HCT116 (cell line): ENCODE measurements around the gene SPTBN1. TPM values are rescaled to one million over a fixed set of nuclear protein-coding genes. Genes with fewer than 3 reads are reported as not detected.

Source experiments
- ATAC-seq: fragments of 200-7000 bp; cut with Tn5 transposase; 2 replicates; pipeline ENCODE4 v1.9.1; 2020; ENCODE audit warnings: mild to moderate bottlenecking, moderate library complexity
- BruUV-seq: library from RNA; stranded (reverse); fragments of 400-500 nt; replicated peaks from 2 replicates; lab custom pipeline; 2021; lab: Mats Ljungman, UMichigan
- CTCF ChIA-PET: fragments of 300-600 bp; sonication (Branson Sonifier 250); formaldehyde crosslinking; loops from one replicate; lab custom pipeline; 2021; ENCODE audit warnings: antibody characterized with exemption; lab: Charles Lee
- POLR2A ChIA-PET: fragments of 300-600, 350-600 bp; sonication (Branson Sonifier 250); formaldehyde crosslinking; loops from one replicate; lab custom pipeline; 2021; ENCODE audit warnings: antibody characterized with exemption; lab: Charles Lee
- RAD21 ChIA-PET, 2 experiments: fragments of 300-600 bp; sonication (Branson Sonifier 250); formaldehyde crosslinking; loops; one replicate each; lab custom pipeline; 2023; ENCODE audit warnings: low total read pairs in 2 of 2; ENCODE audit not compliant: uncharacterized antibody in 2 of 2, unreplicated experiment in 2 of 2, low non-redundant PET in 1 of 2; lab: Charles Lee
- DNase-seq: peaks from one replicate; pipeline ENCODE4 v3.0.0-alpha.2; 2010; ENCODE audit warnings: low read depth, low spot score
- H2AFZ ChIP-seq: fragments of 200-600 bp; shearing (Covaris generic), sonication (generic); 2 replicates; pipeline ENCODE4 v1.6.1; 2017; ENCODE audit warnings: low read depth, mixed run types, mixed read lengths, antibody characterized with exemption, low read length; ENCODE audit not compliant: poor library complexity, severe bottlenecking
- H3K27ac ChIP-seq: 2 replicates; pipeline ENCODE4 v1.5.1; 2012; ENCODE audit warnings: low read depth, low read length
- H3K27me3 ChIP-seq: fragments of 200-600 bp; sonication (generic); 2 replicates; pipeline ENCODE4 v1.6.1; 2016; ENCODE audit warnings: mixed run types, low read length, mixed read lengths; ENCODE audit not compliant: insufficient read depth
- H3K36me3 ChIP-seq, 2 experiments: fragments of 200-500 bp in 1 of 2; fragments of 200-600 bp in 1 of 2; sonication (Bioruptor generic) in 1 of 2; sonication (generic) in 1 of 2; 2 replicates each; pipeline versions ENCODE4 v1.5.1 to v1.6.1; 2014 to 2016; ENCODE audit warnings: low read length in 2 of 2, inconsistent platforms in 1 of 2, mixed read lengths in 1 of 2, mixed run types in 1 of 2; ENCODE audit not compliant: insufficient read depth in 2 of 2, control insufficient read depth in 1 of 2
- H3K4me1 ChIP-seq, 2 experiments: fragments of 200-600 bp in 1 of 2; sonication (generic) in 1 of 2; 2 replicates each; pipeline versions ENCODE4 v1.5.1 to v1.6.1; 2012 to 2017; ENCODE audit warnings: low read length in 2 of 2, inconsistent platforms in 1 of 2, mild to moderate bottlenecking in 1 of 2, mixed read lengths in 1 of 2, mixed run types in 1 of 2, moderate library complexity in 1 of 2; ENCODE audit not compliant: insufficient read depth in 2 of 2, control insufficient read depth in 1 of 2
- H3K4me2 ChIP-seq: fragments of 200-600 bp; sonication (generic); 2 replicates; pipeline ENCODE4 v1.6.1; 2017; ENCODE audit warnings: mixed run types, low read length, mixed read lengths
- H3K4me3 ChIP-seq, 2 experiments: fragments of 200-600 bp in 1 of 2; sonication (generic) in 1 of 2; replicated peaks in 1 of 2; 2 replicates each; pipeline ENCODE4 v1.5.1; 2011 to 2016; ENCODE audit warnings: low read length in 2 of 2, control low read depth in 1 of 2, low read depth in 1 of 2, mild to moderate bottlenecking in 1 of 2, mixed read lengths in 1 of 2, mixed run types in 1 of 2
- H3K79me2 ChIP-seq: fragments of 200-600 bp; sonication (generic); 2 replicates; pipeline ENCODE4 v1.6.1; 2017; ENCODE audit warnings: mild to moderate bottlenecking, mixed run types, low read length, moderate library complexity, mixed read lengths; ENCODE audit not compliant: insufficient read depth
- H3K9ac ChIP-seq: fragments of 200-600 bp; sonication (generic); 2 replicates; pipeline ENCODE4 v1.6.1; 2016; ENCODE audit warnings: low read length, mixed read lengths
- H3K9me2 ChIP-seq: fragments of 200-600 bp; sonication (generic), shearing (Covaris generic); 2 replicates; pipeline ENCODE4 v1.6.1; 2017; ENCODE audit warnings: mixed run types, mild to moderate bottlenecking, moderate library complexity; ENCODE audit not compliant: insufficient read depth
- H3K9me3 ChIP-seq, 2 experiments: fragments of 200-500 bp in 1 of 2; fragments of 200-600 bp in 1 of 2; sonication (Bioruptor generic) in 1 of 2; sonication (generic) in 1 of 2; 2 replicates each; pipeline ENCODE4 v1.6.1; 2014 to 2017; ENCODE audit warnings: low read length in 2 of 2, mixed read lengths in 2 of 2, inconsistent platforms in 1 of 2, low read depth in 1 of 2, mild to moderate bottlenecking in 1 of 2, mixed run types in 1 of 2, moderate library complexity in 1 of 2; ENCODE audit not compliant: control insufficient read depth in 1 of 2, insufficient read depth in 1 of 2
- H4K20me1 ChIP-seq: fragments of 200-600 bp; sonication (generic), shearing (Covaris generic); 2 replicates; pipeline ENCODE4 v1.6.1; 2017; ENCODE audit warnings: mixed run types, mild to moderate bottlenecking, moderate library complexity; ENCODE audit not compliant: insufficient read depth
- CBX3 ChIP-seq: IDR thresholded peaks from 2 replicates; pipeline ENCODE4 v1.6.1; 2012; ENCODE audit warnings: low read depth
- CEBPB ChIP-seq: IDR thresholded peaks from 2 replicates; pipeline ENCODE4 v1.6.1; 2012; ENCODE audit warnings: low read depth
- EGR1 ChIP-seq: IDR thresholded peaks from 2 replicates; pipeline ENCODE4 v1.6.1; 2012; ENCODE audit warnings: low read depth
- ELF1 ChIP-seq: IDR thresholded peaks from 2 replicates; pipeline ENCODE4 v1.6.1; 2012; ENCODE audit warnings: low read depth, borderline replicate concordance
- EZH2 ChIP-seq: fragments of 200-600 bp; sonication (generic); IDR thresholded peaks from 2 replicates; pipeline ENCODE4 v1.6.1; 2017; ENCODE audit warnings: antibody characterized with exemption, mixed run types
- EZH2phosphoT487 ChIP-seq: fragments of 200-600 bp; IDR thresholded peaks from 2 replicates; pipeline ENCODE4 v1.6.1; 2018; ENCODE audit warnings: antibody characterized with exemption, borderline replicate concordance
- FOSL1 ChIP-seq: IDR thresholded peaks from 2 replicates; pipeline ENCODE4 v1.6.1; 2012; ENCODE audit warnings: low read depth
- JUND ChIP-seq: IDR thresholded peaks from 2 replicates; pipeline ENCODE4 v1.6.1; 2012
- POLR2A ChIP-seq: IDR thresholded peaks from 2 replicates; pipeline ENCODE4 v1.7.0; 2011; ENCODE audit warnings: borderline replicate concordance; ENCODE audit not compliant: insufficient read depth, insufficient read length; ENCODE audit errors: extremely low read depth
- POLR2AphosphoS5 ChIP-seq: IDR thresholded peaks from 2 replicates; pipeline ENCODE4 v1.6.1; 2011; ENCODE audit warnings: mild to moderate bottlenecking, low read depth, low read length, moderate library complexity
- RAD21 ChIP-seq: IDR thresholded peaks from 2 replicates; pipeline ENCODE4 v1.6.1; 2012; ENCODE audit warnings: low read depth, mild to moderate bottlenecking
- SIN3A ChIP-seq: IDR thresholded peaks from 2 replicates; pipeline ENCODE4 v1.6.1; 2012; ENCODE audit warnings: low read depth
- SP1 ChIP-seq: IDR thresholded peaks from 2 replicates; pipeline ENCODE4 v1.6.1; 2012; ENCODE audit warnings: low read depth
- SRF ChIP-seq: IDR thresholded peaks from 2 replicates; pipeline ENCODE4 v1.6.1; 2012; ENCODE audit warnings: low read depth
- TCF7L2 ChIP-seq: IDR thresholded peaks from 2 replicates; pipeline ENCODE4 v1.7.0; 2011; ENCODE audit warnings: borderline replicate concordance, inconsistent platforms; ENCODE audit not compliant: insufficient read depth, insufficient read length; ENCODE audit errors: extremely low read depth
- ZFX ChIP-seq: fragments of 450-650 bp; IDR thresholded peaks from 2 replicates; pipeline ENCODE4 v1.6.1; 2017
- ZNF274 ChIP-seq: fragments of 200-500 bp; sonication (Bioruptor generic); IDR thresholded peaks from 2 replicates; pipeline ENCODE4 v1.6.1; 2014; ENCODE audit warnings: mild to moderate bottlenecking, low read depth, low read length, inconsistent platforms
- intact Hi-C: fragments of 100-400 bp; cut with micrococcal nuclease; formaldehyde crosslinking; loops from 2 replicates; pipeline ENCODE4 v1.10.0; 2022
- total RNA-seq: library from RNA; stranded (reverse); gene quantifications from one replicate; pipeline ENCODE4 v1.2.1, GENCODE V29; 2021; ENCODE audit not compliant: unreplicated experiment
- TF ChIP-seq, protein P1 (sequence below): IDR thresholded peaks from 2 replicates; pipeline ENCODE4 v1.6.1; 2012
- TF ChIP-seq, protein P2 (sequence below), 3 experiments: fragments of 200-600 bp in 1 of 3; sonication (generic) in 1 of 3; IDR thresholded peaks in 2 of 3; conservative IDR thresholded peaks in 1 of 3; 2 replicates each; pipeline ENCODE4 v1.5.1; 2012 to 2017; ENCODE audit warnings: low read depth in 2 of 3, low read length in 2 of 3, antibody characterized with exemption in 1 of 3, borderline replicate concordance in 1 of 3, control low read depth in 1 of 3, mild to moderate bottlenecking in 1 of 3, mixed read lengths in 1 of 3, mixed run types in 1 of 3, moderate library complexity in 1 of 3; ENCODE audit not compliant: insufficient read depth in 1 of 3
- TF ChIP-seq, protein P3 (sequence below): IDR thresholded peaks from 2 replicates; pipeline ENCODE4 v1.6.1; 2012

SPTBN1 gene
- total RNA-seq, 1 experiment from 2014 or later = 84.4 TPM

DNA sequence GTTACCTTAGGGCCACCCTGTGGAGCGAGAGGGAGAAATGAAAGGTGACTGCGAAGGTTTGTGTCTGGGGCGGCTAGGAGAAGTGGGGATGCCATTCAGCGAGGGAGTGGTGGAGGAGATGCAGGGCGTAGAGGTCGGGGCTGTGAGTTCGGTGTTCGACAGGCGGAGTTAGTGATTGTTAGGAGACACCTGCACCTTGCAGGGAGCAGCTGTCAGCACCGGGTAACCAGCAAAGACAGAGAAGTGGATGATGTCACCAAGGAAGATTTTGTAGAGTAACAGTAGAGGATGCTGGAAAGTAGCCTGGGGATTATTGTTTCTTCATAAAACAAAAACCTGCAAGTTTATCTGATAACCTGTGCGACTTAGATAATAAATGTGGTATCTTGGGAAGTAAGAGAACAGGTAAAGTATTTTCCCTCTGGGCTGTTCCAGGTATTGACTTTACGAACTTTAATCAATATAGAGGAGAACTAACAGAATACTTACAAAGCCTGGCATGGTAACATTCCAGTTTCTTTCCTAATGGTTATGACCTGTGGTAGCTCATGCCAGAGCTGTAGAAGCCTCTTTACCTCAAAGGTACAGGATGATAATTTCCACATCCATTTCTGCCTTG lies 63.8 kb downstream of the SPTBN1 start:
- ATAC-seq (no peak), DNase-seq (no peak)
- TF ChIP-seq TCF7L2 (no peak), EZH2phosphoT487 (no peak), ZFX (no peak), ZNF274 (no peak), ELF1 (no peak), FOSL1 (no peak), JUND (no peak)
- H4K20me1 ChIP-seq = no peaks in the 10 kb centered on the region
- no peaks in the 10 kb centered on the region for H3K27me3 ChIP-seq
- RAD21 ChIA-PET = no interaction called here
- no peaks in the 10 kb centered on the region for H3K79me2 ChIP-seq
- H2AFZ ChIP-seq = no peak overlapping the region
- POLR2A ChIA-PET = no interaction called here
- intact Hi-C loops = loop anchor here (5.0 to 10.0 kb wide), 2 partner anchors 317 to 655 kb away; no protein-coding TSS in a partner anchor
- BruUV-seq = no TSS peak
- H3K9me2 ChIP-seq = no peaks in the 10 kb centered on the region
- peak overlapping the region; percentile 6; the same call in 1 of the 2 replicates for H3K4me2 ChIP-seq
- no peak overlapping the region for H3K4me3 ChIP-seq
- no peaks in the 10 kb centered on the region for H3K9me3 ChIP-seq
- H3K27ac ChIP-seq = no peak overlapping the region
- H3K9ac ChIP-seq = no peak overlapping the region
- H3K4me1 ChIP-seq = peaks cover 13 to 25% of the 10 kb centered on the region in 2 experiments
- CTCF ChIA-PET = interaction anchor here (0.9 to 1.3 kb wide), 4 partner anchors 14 to 413 kb away, joined by 3 to 4 read pairs (median 4); no protein-coding TSS in a partner anchor
- no peaks in the 10 kb centered on the region for H3K36me3 ChIP-seq

DNA sequence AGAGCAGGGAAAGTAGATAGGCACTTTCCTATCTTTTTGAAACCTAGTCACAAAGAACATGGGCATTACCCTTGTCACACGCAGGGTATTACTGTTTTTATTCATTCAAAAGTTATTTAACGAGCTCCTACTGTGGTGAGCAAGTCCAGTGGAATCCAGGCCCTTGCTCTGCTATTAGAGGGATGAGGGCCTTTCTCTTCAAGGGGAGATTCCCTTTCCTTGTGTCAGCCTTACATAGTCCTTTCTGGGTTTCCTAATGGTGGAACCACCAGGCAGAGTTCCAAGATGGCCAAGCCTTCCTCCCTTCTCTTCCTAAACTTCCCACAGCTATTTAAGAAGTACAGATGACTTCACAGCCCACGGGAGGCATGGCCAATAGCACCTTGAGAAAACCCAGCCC lies 64.6 kb downstream of the SPTBN1 start:
- ChIA-PET POLR2A (no interaction called here), CTCF (interaction anchor here (1.0 to 1.3 kb wide), 3 partner anchors 18 to 414 kb away, joined by 3 to 4 read pairs (median 4); no protein-coding TSS in a partner anchor), RAD21 (no interaction called here)
- H3K9me3 ChIP-seq = no peaks in the 10 kb centered on the region
- no peaks in the 10 kb centered on the region for H3K79me2 ChIP-seq
- no peak overlapping the region for H3K4me3 ChIP-seq
- no peak overlapping the region for H3K27ac ChIP-seq
- H3K4me1 ChIP-seq = peaks cover 13 to 31% of the 10 kb centered on the region in 2 experiments
- no peaks in the 10 kb centered on the region for H3K27me3 ChIP-seq
- no peak overlapping the region for H3K9ac ChIP-seq
- no peaks in the 10 kb centered on the region for H4K20me1 ChIP-seq
- no TSS peak for BruUV-seq
- H3K36me3 ChIP-seq = no peaks in the 10 kb centered on the region
- H3K4me2 ChIP-seq = peak overlapping the region; percentile 6; the same call in 1 of the 2 replicates
- no peak overlapping the region for H2AFZ ChIP-seq
- ATAC-seq (no peak), DNase-seq (no peak)
- intact Hi-C loops = loop anchor here (5.0 to 10.0 kb wide), 2 partner anchors 317 to 654 kb away; no protein-coding TSS in a partner anchor
- no peaks in the 10 kb centered on the region for H3K9me2 ChIP-seq
- TF ChIP-seq, protein P1, sequence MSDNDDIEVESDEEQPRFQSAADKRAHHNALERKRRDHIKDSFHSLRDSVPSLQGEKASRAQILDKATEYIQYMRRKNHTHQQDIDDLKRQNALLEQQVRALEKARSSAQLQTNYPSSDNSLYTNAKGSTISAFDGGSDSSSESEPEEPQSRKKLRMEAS = no peak
- TF ChIP-seq ZNF274 = no peak
- TF ChIP-seq CEBPB = no peak
- TF ChIP-seq EZH2phosphoT487 = no peak
- TF ChIP-seq, protein P2, sequence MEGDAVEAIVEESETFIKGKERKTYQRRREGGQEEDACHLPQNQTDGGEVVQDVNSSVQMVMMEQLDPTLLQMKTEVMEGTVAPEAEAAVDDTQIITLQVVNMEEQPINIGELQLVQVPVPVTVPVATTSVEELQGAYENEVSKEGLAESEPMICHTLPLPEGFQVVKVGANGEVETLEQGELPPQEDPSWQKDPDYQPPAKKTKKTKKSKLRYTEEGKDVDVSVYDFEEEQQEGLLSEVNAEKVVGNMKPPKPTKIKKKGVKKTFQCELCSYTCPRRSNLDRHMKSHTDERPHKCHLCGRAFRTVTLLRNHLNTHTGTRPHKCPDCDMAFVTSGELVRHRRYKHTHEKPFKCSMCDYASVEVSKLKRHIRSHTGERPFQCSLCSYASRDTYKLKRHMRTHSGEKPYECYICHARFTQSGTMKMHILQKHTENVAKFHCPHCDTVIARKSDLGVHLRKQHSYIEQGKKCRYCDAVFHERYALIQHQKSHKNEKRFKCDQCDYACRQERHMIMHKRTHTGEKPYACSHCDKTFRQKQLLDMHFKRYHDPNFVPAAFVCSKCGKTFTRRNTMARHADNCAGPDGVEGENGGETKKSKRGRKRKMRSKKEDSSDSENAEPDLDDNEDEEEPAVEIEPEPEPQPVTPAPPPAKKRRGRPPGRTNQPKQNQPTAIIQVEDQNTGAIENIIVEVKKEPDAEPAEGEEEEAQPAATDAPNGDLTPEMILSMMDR (IDR thresholded peaks at IDR 0.05 in 2 of 3, conservative IDR thresholded peaks at IDR 0.05 in 1 of 3; ENCODE audit: borderline replicate concordance in 1 of 3, insufficient read depth in 1 of 3, low read depth in 2 of 3, low read length in 2 of 3) = no peak
- no peak for TF ChIP-seq SRF
- no peak for TF ChIP-seq SIN3A
- no peak for TF ChIP-seq JUND
- no peak for TF ChIP-seq ZFX
- no peak for TF ChIP-seq POLR2AphosphoS5
- TF ChIP-seq ELF1 = no peak
- TF ChIP-seq CBX3 = no peak
- TF ChIP-seq SP1 = no peak
- TF ChIP-seq EZH2 = no peak
- TF ChIP-seq, protein P3, sequence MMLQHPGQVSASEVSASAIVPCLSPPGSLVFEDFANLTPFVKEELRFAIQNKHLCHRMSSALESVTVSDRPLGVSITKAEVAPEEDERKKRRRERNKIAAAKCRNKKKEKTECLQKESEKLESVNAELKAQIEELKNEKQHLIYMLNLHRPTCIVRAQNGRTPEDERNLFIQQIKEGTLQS = no peak
- TF ChIP-seq RAD21 = no peak
- TF ChIP-seq EGR1 = no peak
- TF ChIP-seq POLR2A = no peak
